SK-N-SH (cell line): Measurements from ENCODE around the gene SLC25A53. TPM values are rescaled to one million over a fixed set of nuclear protein-coding genes. Genes with fewer than 3 reads are reported as not detected.

ENCODE experiments used
- CTCF ChIA-PET: fragments of 300-600, 350-600 bp; formaldehyde crosslinking; extraction: SDS; loops from one replicate; lab custom pipeline; 2021; lab: Yijun Ruan, JAX
- POLR2A ChIA-PET: fragments of 350-600 bp; sonication (Branson Sonifier 250); formaldehyde crosslinking; extraction: SDS; loops from one replicate; lab custom pipeline; 2020; ENCODE audit warnings: antibody characterized with exemption, inconsistent platforms; lab: Yijun Ruan, JAX
- DNase-seq: peaks from one replicate; pipeline ENCODE4 v3.0.0; 2012
- H2AFZ ChIP-seq: fragments of 200-600 bp; sonication (generic); 2 replicates; pipeline ENCODE4 v1.8.1; 2016; ENCODE audit warnings: antibody characterized with exemption, mild to moderate bottlenecking, low read depth
- H3F3A ChIP-seq: fragments of 200-600 bp; sonication (generic); replicated peaks from 2 replicates; pipeline ENCODE3; 2016; ENCODE audit warnings: antibody characterized with exemption, mild to moderate bottlenecking; ENCODE audit not compliant: insufficient read depth
- H3K27ac ChIP-seq, 2 experiments: fragments of 200-500 bp in 1 of 2; fragments of 200-600 bp in 1 of 2; sonication (Bioruptor generic) in 1 of 2; sonication (generic), shearing (Covaris generic) in 1 of 2; 2 replicates each; pipeline versions ENCODE4 v1.5.1 to v1.6.1; 2014 to 2016; ENCODE audit warnings: low read depth in 2 of 2, inconsistent platforms in 1 of 2, low read length in 1 of 2, mild to moderate bottlenecking in 1 of 2, mixed read lengths in 1 of 2
- H3K27me3 ChIP-seq: fragments of 200-600 bp; sonication (generic), shearing (Covaris generic); 2 replicates; pipeline ENCODE4 v1.6.1; 2016; ENCODE audit warnings: mixed run types; ENCODE audit not compliant: insufficient read depth
- H3K36me3 ChIP-seq, 2 experiments: fragments of 200-500 bp in 1 of 2; fragments of 200-600 bp in 1 of 2; sonication (Bioruptor generic) in 1 of 2; sonication (generic) in 1 of 2; replicated peaks in 1 of 2; 2 replicates each; pipeline versions ENCODE3 to v1.5.1; 2014 to 2016; ENCODE audit warnings: low read length in 1 of 2, mild to moderate bottlenecking in 1 of 2; ENCODE audit not compliant: insufficient read depth in 2 of 2, control insufficient read depth in 1 of 2
- H3K4me1 ChIP-seq, 2 experiments: fragments of 200-500 bp in 1 of 2; fragments of 200-600 bp in 1 of 2; sonication (Bioruptor generic) in 1 of 2; sonication (generic), shearing (Covaris generic) in 1 of 2; 2 replicates each; pipeline versions ENCODE4 v1.5.1 to v1.6.1; 2014 to 2016; ENCODE audit warnings: low read depth in 1 of 2, low read length in 1 of 2, mixed run types in 1 of 2; ENCODE audit not compliant: insufficient read depth in 2 of 2, control insufficient read depth in 1 of 2
- H3K4me2 ChIP-seq: fragments of 200-600 bp; sonication (generic), shearing (Covaris generic); 2 replicates; pipeline ENCODE4 v1.6.1; 2017; ENCODE audit warnings: mixed run types
- H3K4me3 ChIP-seq, 2 experiments: fragments of 200-500 bp in 1 of 2; fragments of 200-600 bp in 1 of 2; sonication (Bioruptor generic) in 1 of 2; sonication (generic), shearing (Covaris generic) in 1 of 2; 2 replicates each; pipeline versions ENCODE4 v1.5.1 to v1.8.1; 2014 to 2016; ENCODE audit warnings: low read depth in 2 of 2, inconsistent platforms in 1 of 2, low read length in 1 of 2, mild to moderate bottlenecking in 1 of 2, mixed read lengths in 1 of 2, moderate library complexity in 1 of 2
- H3K79me2 ChIP-seq: fragments of 200-600 bp; sonication (generic); 2 replicates; pipeline ENCODE4 v1.8.1; 2017; ENCODE audit warnings: mild to moderate bottlenecking; ENCODE audit not compliant: insufficient read depth
- H3K9ac ChIP-seq: fragments of 200-600 bp; sonication (generic); 2 replicates; pipeline ENCODE4 v1.6.1; 2017; ENCODE audit warnings: mixed run types
- H3K9me2 ChIP-seq: fragments of 200-600 bp; sonication (generic); 2 replicates; pipeline ENCODE4 v1.6.1; 2017; ENCODE audit warnings: mixed run types
- H3K9me3 ChIP-seq: fragments of 200-600 bp; sonication (generic); 2 replicates; pipeline ENCODE4 v1.6.1; 2017; ENCODE audit warnings: mixed run types, mild to moderate bottlenecking, moderate library complexity
- H4K20me1 ChIP-seq: fragments of 200-600 bp; sonication (generic); 2 replicates; pipeline ENCODE4 v1.6.1; 2017; ENCODE audit warnings: mild to moderate bottlenecking, mixed run types; ENCODE audit not compliant: insufficient read depth
- CHD2 ChIP-seq: fragments of 150-350 bp; IDR thresholded peaks from 2 replicates; pipeline ENCODE4 v1.6.1; 2018; ENCODE audit warnings: low read length; ENCODE audit not compliant: partially characterized antibody
- ELF1 ChIP-seq: IDR thresholded peaks from 2 replicates; pipeline ENCODE4 v1.4.0; 2012
- GATA2 ChIP-seq: sonication (generic); formaldehyde crosslinking; IDR thresholded peaks from 2 replicates; pipeline ENCODE4 v1.5.0; 2020; ENCODE audit warnings: mild to moderate bottlenecking, missing genetic modification reagents
- JUND ChIP-seq: IDR thresholded peaks from 2 replicates; pipeline ENCODE4 v1.4.0; 2012
- NRF1 ChIP-seq: IDR thresholded peaks from 2 replicates; pipeline ENCODE4 v1.6.1; 2012; ENCODE audit warnings: low read depth, mild to moderate bottlenecking, low read length
- POLR2AphosphoS5 ChIP-seq: IDR thresholded peaks from 2 replicates; pipeline ENCODE4 v1.6.1; 2012; ENCODE audit warnings: low read depth, low read length
- RXRA ChIP-seq: IDR thresholded peaks from 2 replicates; pipeline ENCODE4 v1.4.0; 2012; ENCODE audit warnings: low read depth, mild to moderate bottlenecking, borderline replicate concordance
- TCF12 ChIP-seq: IDR thresholded peaks from 2 replicates; pipeline ENCODE4 v1.4.0; 2012
- TEAD4 ChIP-seq: IDR thresholded peaks from 2 replicates; pipeline ENCODE4 v1.4.0; 2012; ENCODE audit warnings: mild to moderate bottlenecking, borderline replicate concordance; ENCODE audit not compliant: insufficient read depth
- YY1 ChIP-seq: IDR thresholded peaks from 2 replicates; pipeline ENCODE4 v1.4.0; 2012; ENCODE audit warnings: low read depth, mild to moderate bottlenecking
- WGBS: methylation state at CpG from one replicate; pipeline ENCODE4 v1.1.6; 2017; ENCODE audit warnings: low lambda C conversion rate; 5-methylcytosine and 5-hydroxymethylcytosine counted together
- polyA plus RNA-seq, 3 experiments: library from polyadenylated mRNA; depleted of rRNA; stranded (reverse); fragments of >200 nt; gene quantifications; 2 replicates each; pipeline ENCODE4 v1.2.3, GENCODE V29; 2012
- TF ChIP-seq, protein P1 (sequence below): IDR thresholded peaks from 2 replicates; pipeline ENCODE4 v1.4.0; 2012; ENCODE audit warnings: low read depth, borderline replicate concordance
- TF ChIP-seq, protein P2 (sequence below): IDR thresholded peaks from 2 replicates; pipeline ENCODE4 v1.4.0; 2012; ENCODE audit warnings: low read depth, borderline replicate concordance
- TF ChIP-seq, protein P3 (sequence below): IDR thresholded peaks from 2 replicates; pipeline ENCODE4 v1.4.0; 2012; ENCODE audit warnings: low read depth
- TF ChIP-seq, protein P4 (sequence below): fragments of 200-600 bp; sonication (generic); IDR thresholded peaks from 2 replicates; pipeline ENCODE4 v1.6.1; 2017; ENCODE audit warnings: antibody characterized with exemption, mild to moderate bottlenecking, moderate library complexity
- TF ChIP-seq, protein P5 (sequence below): fragments of 150-350 bp; IDR thresholded peaks from 2 replicates; pipeline ENCODE4 v1.6.1; 2017; ENCODE audit warnings: antibody characterized with exemption, low read length, low read depth, borderline replicate concordance
- TF ChIP-seq, protein P6 (sequence below): IDR thresholded peaks from 2 replicates; pipeline ENCODE4 v1.6.1; 2012; ENCODE audit warnings: mild to moderate bottlenecking, low read depth, low read length, moderate library complexity

Gene SLC25A53
- polyA plus RNA-seq, 1 of the 3 experiments (the other 2 are of a cell fraction) = 5.9 TPM

DNA sequence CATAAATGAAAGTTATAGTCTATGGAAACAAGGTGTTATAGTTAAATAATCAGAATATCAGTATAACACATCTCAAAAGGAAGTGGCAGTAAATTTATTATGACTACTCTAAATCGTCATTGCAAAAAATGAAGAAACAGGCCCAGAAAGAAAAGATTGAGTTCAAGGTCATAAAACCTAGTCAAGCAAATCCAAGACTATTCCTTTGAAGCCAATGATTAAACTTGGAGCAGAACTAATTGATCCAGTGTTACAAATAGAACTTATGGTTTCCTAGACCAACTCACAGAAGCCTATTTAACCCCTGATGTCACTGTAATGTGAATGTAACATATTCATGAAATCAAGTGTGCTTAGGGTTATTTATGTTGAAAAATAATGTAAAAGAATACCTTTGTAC is 11.3 kb upstream of the SLC25A53 start:
- Histone ChIP-seq H3K9ac (peak overlapping the region; percentile 63; the same call in 1 of the 2 replicates), H3K79me2 (peaks cover 58% of the 10 kb centered on the region), H4K20me1 (peaks cover 15% of the 10 kb centered on the region), H3K4me3 (peak overlapping the region; percentile 67 to 70; a peak in 3 of 4 replicates), H3K36me3 (no peaks in the 10 kb centered on the region), H3K4me1 (no peaks in the 10 kb centered on the region; a peak in 2 of 4 replicates), H3F3A (no peaks in the 10 kb centered on the region), H3K27me3 (peaks cover 3% of the 10 kb centered on the region; the same call in 1 of the 2 replicates), H2AFZ (no peak overlapping the region), H3K9me2 (no peaks in the 10 kb centered on the region), H3K4me2 (peak overlapping the region; percentile 79), H3K9me3 (no peaks in the 10 kb centered on the region), H3K27ac (no peak overlapping the region)
- WGBS = 15% methylated on average over 1 of the region's 1 CpG
- no peak for DNase-seq
- POLR2A ChIA-PET = no interaction called here
- TF ChIP-seq, protein P1, sequence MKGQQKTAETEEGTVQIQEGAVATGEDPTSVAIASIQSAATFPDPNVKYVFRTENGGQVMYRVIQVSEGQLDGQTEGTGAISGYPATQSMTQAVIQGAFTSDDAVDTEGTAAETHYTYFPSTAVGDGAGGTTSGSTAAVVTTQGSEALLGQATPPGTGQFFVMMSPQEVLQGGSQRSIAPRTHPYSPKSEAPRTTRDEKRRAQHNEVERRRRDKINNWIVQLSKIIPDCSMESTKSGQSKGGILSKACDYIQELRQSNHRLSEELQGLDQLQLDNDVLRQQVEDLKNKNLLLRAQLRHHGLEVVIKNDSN = no peak
- TF ChIP-seq, protein P2, sequence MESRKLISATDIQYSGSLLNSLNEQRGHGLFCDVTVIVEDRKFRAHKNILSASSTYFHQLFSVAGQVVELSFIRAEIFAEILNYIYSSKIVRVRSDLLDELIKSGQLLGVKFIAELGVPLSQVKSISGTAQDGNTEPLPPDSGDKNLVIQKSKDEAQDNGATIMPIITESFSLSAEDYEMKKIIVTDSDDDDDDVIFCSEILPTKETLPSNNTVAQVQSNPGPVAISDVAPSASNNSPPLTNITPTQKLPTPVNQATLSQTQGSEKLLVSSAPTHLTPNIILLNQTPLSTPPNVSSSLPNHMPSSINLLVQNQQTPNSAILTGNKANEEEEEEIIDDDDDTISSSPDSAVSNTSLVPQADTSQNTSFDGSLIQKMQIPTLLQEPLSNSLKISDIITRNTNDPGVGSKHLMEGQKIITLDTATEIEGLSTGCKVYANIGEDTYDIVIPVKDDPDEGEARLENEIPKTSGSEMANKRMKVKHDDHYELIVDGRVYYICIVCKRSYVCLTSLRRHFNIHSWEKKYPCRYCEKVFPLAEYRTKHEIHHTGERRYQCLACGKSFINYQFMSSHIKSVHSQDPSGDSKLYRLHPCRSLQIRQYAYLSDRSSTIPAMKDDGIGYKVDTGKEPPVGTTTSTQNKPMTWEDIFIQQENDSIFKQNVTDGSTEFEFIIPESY = no peak
- TF ChIP-seq JUND (no peak), NRF1 (no peak), POLR2AphosphoS5 (no peak), RXRA (no peak), GATA2 (CRISPR knock-in tag) (no peak), ELF1 (no peak), CHD2 (no peak), TEAD4 (no peak), YY1 (no peak)
- TF ChIP-seq, protein P3, sequence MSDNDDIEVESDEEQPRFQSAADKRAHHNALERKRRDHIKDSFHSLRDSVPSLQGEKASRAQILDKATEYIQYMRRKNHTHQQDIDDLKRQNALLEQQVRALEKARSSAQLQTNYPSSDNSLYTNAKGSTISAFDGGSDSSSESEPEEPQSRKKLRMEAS = no peak
- CTCF ChIA-PET = no interaction called here

DNA sequence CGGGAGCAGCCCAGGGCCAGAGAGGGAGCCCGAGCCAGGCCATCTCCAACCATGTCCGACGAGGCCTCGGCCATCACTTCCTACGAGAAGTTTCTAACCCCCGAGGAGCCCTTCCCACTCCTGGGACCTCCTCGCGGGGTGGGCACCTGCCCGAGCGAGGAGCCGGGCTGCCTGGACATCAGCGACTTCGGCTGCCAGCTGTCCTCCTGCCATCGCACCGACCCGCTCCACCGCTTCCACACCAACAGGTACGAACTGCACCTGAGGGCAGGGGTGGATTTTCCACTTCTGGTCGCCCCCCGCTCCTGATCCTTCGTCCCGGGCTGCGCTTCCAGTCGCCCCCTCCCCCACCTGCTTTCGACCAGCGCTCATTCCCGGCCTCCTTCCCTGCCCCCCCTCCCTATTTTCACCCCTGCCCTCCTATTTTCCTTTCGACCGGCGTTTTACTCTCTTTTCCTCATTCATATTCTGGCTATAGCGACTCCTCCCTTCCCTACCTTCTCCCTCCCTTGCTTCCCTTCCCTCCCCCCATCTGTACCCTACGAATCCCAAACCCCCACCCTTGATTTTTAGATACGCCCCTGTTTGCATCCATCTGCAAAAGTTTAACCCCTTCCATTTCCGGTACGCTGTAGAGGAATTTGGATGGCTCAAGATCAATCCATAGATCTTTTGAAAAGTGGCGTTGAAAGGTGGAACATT is 10.1 kb upstream of the SLC25A53 start:
- H3K79me2 ChIP-seq = peaks cover 51% of the 10 kb centered on the region
- WGBS = 13% methylated on average over 26 of the region's 37 CpGs
- TF ChIP-seq JUND (no peak), TCF12 (no peak), TEAD4 (no peak)
- TF ChIP-seq, protein P4, sequence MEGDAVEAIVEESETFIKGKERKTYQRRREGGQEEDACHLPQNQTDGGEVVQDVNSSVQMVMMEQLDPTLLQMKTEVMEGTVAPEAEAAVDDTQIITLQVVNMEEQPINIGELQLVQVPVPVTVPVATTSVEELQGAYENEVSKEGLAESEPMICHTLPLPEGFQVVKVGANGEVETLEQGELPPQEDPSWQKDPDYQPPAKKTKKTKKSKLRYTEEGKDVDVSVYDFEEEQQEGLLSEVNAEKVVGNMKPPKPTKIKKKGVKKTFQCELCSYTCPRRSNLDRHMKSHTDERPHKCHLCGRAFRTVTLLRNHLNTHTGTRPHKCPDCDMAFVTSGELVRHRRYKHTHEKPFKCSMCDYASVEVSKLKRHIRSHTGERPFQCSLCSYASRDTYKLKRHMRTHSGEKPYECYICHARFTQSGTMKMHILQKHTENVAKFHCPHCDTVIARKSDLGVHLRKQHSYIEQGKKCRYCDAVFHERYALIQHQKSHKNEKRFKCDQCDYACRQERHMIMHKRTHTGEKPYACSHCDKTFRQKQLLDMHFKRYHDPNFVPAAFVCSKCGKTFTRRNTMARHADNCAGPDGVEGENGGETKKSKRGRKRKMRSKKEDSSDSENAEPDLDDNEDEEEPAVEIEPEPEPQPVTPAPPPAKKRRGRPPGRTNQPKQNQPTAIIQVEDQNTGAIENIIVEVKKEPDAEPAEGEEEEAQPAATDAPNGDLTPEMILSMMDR = no peak
- TF ChIP-seq, protein P5, sequence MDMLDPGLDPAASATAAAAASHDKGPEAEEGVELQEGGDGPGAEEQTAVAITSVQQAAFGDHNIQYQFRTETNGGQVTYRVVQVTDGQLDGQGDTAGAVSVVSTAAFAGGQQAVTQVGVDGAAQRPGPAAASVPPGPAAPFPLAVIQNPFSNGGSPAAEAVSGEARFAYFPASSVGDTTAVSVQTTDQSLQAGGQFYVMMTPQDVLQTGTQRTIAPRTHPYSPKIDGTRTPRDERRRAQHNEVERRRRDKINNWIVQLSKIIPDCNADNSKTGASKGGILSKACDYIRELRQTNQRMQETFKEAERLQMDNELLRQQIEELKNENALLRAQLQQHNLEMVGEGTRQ = no peak
- TF ChIP-seq, protein P6, sequence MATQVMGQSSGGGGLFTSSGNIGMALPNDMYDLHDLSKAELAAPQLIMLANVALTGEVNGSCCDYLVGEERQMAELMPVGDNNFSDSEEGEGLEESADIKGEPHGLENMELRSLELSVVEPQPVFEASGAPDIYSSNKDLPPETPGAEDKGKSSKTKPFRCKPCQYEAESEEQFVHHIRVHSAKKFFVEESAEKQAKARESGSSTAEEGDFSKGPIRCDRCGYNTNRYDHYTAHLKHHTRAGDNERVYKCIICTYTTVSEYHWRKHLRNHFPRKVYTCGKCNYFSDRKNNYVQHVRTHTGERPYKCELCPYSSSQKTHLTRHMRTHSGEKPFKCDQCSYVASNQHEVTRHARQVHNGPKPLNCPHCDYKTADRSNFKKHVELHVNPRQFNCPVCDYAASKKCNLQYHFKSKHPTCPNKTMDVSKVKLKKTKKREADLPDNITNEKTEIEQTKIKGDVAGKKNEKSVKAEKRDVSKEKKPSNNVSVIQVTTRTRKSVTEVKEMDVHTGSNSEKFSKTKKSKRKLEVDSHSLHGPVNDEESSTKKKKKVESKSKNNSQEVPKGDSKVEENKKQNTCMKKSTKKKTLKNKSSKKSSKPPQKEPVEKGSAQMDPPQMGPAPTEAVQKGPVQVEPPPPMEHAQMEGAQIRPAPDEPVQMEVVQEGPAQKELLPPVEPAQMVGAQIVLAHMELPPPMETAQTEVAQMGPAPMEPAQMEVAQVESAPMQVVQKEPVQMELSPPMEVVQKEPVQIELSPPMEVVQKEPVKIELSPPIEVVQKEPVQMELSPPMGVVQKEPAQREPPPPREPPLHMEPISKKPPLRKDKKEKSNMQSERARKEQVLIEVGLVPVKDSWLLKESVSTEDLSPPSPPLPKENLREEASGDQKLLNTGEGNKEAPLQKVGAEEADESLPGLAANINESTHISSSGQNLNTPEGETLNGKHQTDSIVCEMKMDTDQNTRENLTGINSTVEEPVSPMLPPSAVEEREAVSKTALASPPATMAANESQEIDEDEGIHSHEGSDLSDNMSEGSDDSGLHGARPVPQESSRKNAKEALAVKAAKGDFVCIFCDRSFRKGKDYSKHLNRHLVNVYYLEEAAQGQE = no peak

More for the DNA sequence above, 10.1 kb upstream of the SLC25A53 start:
- peak overlapping the region; percentile 79 for H3K4me2 ChIP-seq
- H3K36me3 ChIP-seq = no peaks in the 10 kb centered on the region
- DNase-seq = peak; percentile 38
- peak overlapping the region; percentile 39 to 72; a peak in 3 of 4 replicates for H3K27ac ChIP-seq
- CTCF ChIA-PET = interaction anchor here (1.0 to 2.9 kb wide), 3 partner anchors 10 to 80 kb away, joined by 3 to 15 read pairs (median 4); partner anchors contain the start of gene SLC25A53
- peaks cover 15% of the 10 kb centered on the region for H4K20me1 ChIP-seq
- no peak overlapping the region for H2AFZ ChIP-seq
- POLR2A ChIA-PET = interaction anchor here (0.9 to 1.6 kb wide), 2 partner anchors 8 to 10 kb away, joined by 3 to 11 read pairs; partner anchors contain the start of gene SLC25A53
- H3F3A ChIP-seq = no peaks in the 10 kb centered on the region
- no peaks in the 10 kb centered on the region for H3K9me3 ChIP-seq
- H3K9ac ChIP-seq = peak overlapping the region; percentile 63
- no peaks in the 10 kb centered on the region for H3K9me2 ChIP-seq
- no peaks in the 10 kb centered on the region; a peak in 2 of 4 replicates for H3K4me1 ChIP-seq
- peak overlapping the region; percentile 67 to 70 for H3K4me3 ChIP-seq
- peaks cover 3% of the 10 kb centered on the region; the same call in 1 of the 2 replicates for H3K27me3 ChIP-seq
